GM18526 (cell line): ENCODE results near the gene APBB2.

Experiments
- POLR2A ChIP-seq: IDR thresholded peaks from 3 replicates; pipeline ENCODE4 v1.6.1; 2011; ENCODE audit not compliant: insufficient read length; ENCODE audit errors: extremely low read depth

APBB2 gene

DNA sequence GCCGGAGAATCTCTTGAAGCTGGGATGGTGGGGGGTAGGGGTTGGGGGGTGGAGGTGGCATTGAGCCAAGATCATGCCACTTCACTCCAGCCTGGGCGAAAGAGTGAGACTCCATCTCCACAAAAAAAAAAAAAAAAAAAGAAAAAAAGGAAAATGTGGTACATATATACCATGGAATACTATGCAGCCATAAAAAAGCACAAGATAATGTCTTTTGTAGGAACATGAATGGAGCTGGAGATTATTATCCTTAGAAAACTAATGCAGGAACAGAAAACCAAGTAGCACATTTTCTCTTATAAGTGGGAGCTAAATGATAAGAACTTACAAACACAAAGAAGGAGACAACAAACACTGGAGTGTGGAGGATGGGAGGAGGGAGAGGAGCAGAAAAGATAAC, 188.5 kb downstream of the APBB2 start:
- no peak for TF ChIP-seq POLR2A

DNA sequence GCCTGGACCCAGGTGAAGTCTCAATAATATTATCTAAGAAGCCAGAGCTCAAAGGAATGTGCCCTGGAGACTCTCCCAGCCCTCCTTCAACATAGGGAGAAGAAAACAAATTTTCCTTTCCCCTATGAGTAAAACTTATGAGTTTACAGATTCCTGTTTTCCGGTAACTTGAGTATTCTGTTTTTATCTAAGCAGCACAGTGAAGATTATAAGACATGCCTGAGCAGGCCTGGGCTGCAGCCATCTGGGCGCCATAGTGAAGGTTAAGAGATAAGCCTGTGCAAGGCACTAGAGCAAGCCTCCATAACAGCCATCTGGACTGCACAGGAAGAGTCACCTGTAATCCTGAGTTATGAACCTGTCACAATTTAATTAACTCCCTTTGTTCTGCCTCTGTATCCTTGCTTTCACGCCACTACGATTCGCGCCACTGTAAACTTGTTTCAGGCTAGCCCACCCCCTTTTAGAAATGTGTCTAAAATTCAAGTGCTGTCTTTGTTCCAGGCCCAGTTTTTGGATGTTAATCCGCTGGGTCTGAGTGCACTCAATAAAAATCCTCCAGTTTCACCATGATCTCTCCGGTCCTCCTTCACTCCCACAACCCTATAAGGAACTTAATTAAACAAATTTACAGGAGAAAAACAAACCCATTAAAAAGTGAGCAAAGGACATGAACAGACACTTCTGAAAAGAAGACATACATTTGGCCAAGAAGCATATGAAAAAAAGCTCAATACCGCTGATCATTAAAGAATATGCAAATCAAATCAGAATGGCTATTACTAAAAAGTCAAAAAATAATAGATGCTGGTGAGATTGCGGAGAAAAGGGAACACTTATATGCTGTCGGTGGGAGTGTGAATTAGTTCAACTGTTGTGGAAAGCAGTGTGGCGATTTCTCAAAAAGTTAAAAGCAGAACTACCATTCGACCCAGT, 189.5 kb downstream of the APBB2 start:
- TF ChIP-seq POLR2A: no peak

DNA sequence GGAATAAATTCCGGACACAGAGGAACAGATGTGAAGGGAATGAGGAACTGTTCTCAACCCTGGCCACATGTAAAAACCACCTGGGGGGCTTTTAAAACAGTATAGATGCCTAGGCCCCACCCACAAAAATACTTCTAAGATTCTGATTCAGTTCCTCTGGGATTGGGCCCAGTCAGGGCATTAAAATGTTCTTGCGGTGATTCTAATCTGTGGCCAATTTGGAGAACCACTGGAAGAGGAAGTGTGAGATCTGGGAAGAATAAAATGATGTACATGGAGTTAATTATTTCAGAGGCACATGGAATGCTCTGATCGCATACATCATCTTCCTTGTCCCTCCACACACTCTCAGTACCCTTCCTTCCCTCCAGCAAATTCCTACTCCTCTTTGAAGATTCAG, 192.2 kb downstream of the APBB2 start:
- TF ChIP-seq POLR2A: no peak

DNA sequence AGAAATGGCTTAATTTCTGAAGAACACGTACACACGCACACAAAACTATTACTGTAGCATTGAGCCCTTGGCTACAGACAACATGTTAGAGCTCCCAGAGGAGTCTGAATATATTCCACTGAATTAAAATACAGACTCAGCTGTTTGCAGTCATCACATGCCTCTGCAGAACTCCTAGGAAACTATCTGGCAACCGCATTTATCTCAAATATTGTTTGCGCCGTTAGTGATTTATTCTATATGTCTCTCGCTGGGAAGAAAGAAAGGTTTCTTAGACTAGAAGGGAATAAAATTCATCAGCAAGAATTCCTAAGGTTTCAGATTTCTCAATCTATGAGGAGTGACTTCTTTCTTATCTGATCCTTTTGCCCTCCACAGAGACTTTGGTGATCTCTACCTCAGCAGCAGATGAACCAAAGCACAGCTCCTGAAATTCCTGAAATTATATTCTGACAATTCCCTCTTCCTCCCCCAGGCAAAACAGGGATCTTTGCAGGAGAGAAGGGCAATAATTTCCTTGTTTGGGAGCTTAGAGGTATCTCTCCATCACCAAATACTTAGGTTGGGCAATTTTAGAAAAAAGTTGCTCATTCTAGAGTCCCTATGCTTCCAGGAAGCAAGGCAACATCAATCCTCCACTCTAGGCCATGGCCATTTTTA, 199.2 kb downstream of the APBB2 start:
- TF ChIP-seq POLR2A: no peak

DNA sequence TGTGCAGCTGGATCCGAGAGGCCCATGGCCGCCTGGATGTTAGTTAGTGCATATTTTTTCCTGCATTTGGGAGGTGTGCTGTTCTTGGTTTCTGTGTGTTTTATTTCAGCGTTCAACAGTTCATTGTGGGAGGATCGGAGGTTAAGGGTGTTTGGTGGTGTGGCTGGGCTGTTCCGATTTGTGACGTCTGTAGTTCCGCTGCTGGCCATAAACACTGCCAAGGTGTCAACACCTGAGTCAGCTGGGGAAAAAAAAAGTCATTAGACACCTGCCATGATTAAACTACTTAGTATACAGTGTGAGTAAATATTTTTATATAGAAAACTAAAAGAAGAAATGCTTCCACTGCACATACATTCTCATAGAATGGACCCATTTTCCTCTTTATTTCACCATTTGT, 200.2 kb downstream of the APBB2 start:
- no peak for TF ChIP-seq POLR2A

DNA sequence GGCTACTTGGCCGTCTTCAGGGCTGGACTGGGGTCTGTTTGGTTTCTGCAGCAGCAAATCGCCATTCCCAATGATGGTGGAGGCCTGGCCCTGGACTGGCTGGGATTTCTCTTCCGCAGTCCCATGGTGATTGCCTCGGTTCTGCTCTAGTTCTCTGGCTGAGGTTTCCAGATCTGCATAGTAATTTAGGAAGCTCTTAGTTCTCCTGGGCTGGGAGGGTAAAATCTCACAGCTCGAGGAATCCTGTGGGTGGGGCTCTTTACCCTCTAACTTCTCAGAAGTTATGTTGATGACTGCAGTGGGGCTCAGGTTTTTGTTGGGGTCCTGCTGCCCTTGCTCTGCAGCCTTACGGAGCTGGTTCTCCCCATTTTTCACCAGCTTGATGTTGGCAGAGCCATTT, 200.6 kb downstream of the APBB2 start:
- TF ChIP-seq POLR2A: no peak

DNA sequence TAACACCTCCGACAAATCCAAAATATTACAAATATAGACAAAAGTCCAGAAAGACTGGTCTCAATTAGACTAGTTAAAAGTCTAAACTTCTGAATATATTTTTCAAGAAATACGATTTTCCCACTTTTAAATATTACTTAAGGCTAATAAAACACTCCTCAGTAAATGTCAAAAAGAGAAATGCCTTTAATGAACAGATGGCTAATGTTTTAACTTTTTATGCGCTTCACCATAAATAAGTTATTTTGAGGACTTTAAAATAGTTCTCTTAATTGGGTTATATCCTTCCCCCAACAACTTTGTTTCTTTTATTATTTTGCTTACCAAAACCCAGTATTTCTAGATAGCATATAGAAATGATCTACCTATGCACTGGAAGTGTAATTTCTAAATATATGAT, 201.4 kb downstream of the APBB2 start:
- no peak for TF ChIP-seq POLR2A

DNA sequence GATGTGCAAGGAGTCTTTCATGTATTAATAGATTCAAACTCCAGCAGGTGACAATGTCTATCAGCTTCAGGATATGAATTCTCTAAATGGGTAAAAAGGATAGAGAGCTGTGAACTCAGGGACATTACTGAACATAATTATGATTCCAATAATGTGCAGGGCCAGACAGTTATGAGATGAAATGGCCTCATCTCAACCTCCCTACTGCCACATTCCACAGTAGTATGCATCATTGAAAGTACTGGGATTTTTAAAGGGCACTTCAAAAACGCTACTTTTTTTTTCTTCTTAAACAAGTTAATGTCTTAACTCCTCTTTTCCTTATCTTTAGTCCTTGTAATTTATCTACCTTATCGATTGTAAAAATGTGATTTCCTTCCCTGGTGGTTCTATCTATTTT, 202.0 kb downstream of the APBB2 start:
- no peak for TF ChIP-seq POLR2A

DNA sequence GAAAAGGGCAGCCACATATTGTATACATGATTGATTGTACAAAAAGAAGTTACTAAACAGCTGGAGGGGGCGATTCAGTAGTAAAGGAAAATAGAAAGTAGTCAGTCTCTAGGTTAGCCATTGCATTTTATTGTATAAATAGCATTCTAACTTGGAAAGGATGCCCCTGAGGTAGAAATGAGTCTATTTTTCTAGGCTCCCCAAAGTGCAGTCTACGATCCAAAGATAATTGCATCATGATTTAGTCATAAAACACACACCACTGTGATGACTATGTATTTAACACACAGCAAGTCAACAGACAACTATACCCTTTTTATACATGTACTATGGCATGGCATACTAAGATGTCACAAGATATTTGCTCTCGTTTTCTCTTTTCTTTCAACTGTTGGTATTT, 204.9 kb downstream of the APBB2 start:
- no peak for TF ChIP-seq POLR2A

DNA sequence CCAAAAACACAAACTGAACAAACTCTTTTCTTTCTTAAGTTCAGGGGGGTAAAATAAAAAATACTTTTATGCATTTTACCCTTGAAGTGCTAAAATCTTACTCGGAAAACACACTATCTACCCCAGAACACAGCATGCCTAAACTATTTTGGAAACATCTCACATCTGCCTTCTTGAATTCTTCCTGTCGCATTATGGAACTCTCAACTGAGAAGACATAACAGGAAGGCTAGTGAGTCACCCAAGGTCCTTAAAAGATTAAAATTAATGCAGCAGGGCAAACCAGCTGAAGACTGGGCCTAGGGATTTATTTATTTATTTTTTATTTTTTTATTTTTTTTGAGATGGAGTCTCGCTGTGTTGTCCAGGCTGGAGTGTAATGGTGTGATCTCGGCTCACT, 208.2 kb downstream of the APBB2 start:
- TF ChIP-seq POLR2A: no peak

DNA sequence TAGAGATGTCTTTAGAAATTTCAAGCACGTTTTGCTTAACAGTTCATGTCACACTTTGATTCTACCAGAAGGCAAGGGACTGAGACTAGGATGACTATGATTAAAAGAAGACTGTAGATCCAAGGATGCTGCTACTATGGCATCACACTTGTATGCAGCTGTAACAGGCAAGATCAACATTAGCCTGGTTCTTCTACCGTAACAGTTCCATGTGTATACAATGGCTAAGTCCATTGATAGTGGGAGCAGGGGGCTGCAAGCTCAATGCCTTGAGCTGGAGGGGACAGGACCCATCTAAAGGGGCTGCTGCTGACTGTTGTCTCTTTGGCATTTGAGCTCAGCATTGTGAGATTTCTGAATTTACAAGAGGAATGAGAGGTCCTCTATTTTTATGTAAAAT, 212.0 kb downstream of the APBB2 start:
- no peak for TF ChIP-seq POLR2A

DNA sequence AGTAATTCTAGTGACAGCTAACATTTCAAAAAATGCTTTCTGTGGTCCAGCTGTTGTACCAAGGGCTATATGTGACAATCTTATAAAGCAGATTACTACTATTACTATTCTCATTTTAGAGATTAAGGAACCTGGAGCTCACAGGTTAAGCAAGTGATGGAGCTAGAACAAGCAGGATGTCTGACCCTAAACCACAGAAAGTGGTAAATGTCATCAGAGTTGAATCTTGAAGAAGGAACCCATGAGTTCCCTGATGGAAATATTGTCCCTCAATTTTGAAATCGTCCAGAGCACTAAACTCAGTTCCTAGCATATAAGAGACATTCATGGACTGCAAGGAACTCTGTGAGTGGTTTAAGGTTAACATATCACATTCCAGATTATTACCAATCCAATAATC, 214.0 kb downstream of the APBB2 start:
- TF ChIP-seq POLR2A: no peak

DNA sequence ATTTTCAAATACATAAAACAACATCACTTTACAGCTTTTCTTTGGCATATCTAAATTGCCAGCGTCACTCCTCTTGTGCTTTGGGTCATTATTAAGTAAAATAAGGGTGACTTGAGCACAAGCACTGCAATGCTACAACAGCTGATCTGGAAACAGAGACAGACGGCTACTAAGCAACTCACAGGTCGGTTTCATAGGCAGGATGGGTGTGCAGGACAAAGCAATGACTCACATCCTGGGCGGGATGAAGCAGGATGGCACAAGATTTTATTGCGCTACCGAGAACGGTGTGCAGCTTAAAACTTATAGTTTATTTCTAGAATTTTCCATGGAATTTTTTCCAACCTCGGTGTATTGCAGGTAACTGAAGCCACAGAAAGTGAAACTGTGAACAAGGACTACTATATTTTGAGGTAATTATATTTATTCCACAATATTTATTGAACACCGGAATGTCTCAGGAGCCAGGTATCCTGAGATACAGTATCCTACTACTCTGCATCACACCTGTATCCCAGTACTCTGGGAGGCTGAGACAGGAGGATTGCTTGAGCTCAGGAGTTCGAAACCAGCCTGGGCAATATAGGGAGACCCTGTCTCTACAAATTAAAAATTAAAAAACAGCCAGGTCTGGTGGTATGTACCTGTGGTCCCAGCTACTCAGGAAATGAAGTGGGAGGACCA, 215.5 kb downstream of the APBB2 start:
- TF ChIP-seq POLR2A: no peak

DNA sequence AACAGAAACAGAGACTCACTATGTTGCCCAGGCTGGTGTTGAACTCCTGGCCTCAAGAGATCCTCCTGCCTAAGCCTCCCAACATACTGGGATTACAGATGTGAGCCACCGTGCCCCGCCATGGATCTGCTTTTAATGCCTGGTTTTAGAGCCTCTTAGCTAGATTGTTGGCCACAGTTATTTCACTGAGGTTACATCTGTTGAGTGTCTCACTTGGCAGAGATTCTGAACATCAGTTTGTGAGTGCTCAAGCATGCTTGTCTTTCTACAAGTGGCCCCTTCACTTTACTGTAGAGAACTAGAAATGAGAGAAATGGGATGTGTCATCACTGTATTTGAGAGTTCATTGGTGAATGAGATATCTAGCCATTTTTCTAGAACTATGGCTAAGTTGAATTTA, 218.5 kb downstream of the APBB2 start:
- TF ChIP-seq POLR2A: no peak

DNA sequence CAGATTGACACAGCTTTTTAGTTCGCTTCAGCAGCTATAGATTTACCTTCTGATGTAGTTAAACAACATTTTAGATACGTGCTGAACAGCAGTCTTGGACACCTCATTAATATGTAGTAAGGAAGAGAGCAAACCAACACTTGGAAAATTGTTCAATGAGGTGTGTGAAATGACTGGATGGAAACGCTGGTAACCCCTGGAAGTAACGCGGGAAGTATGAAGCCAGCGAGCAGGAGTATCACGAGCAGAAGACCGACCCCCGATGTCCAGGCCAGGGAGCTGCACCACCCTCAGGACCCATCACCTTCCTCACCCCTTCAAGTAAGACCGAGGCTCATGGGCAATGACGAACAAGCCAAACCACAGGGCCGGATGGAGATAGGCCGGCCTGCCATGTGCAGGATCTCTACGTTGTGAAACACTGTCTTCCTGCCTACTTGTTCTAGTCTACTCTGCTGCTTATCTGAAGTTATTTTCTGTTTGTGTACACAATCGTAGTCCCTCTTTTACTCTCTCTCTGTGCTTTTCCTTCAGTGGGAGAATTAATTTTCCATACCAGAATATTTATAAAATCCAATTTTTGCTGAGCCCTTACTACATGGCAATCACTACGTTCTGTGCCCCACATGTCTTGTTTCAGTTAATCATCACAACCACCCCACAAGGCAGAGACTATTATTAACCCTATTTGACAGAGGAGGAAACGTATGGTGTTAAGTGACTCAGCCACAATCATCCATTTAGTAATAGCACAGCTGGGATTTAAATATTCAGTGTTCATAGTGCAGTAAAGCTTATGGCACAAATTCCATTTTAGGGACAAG, 221.7 kb downstream of the APBB2 start:
- TF ChIP-seq POLR2A: peak; percentile 28
